VCaP (cell line): Measurements from ENCODE around the gene ABCF3.

Experiments
- H3K27ac ChIP-seq: fragments of 450-650 bp; 2 replicates; pipeline ENCODE4 v1.5.1; 2017
- TF ChIP-seq, protein P1 (sequence below): fragments of 450-650 bp; conservative IDR thresholded peaks from 2 replicates; pipeline ENCODE4 v1.5.1; 2017; ENCODE audit warnings: mild to moderate bottlenecking, moderate library complexity

The ABCF3 gene

DNA sequence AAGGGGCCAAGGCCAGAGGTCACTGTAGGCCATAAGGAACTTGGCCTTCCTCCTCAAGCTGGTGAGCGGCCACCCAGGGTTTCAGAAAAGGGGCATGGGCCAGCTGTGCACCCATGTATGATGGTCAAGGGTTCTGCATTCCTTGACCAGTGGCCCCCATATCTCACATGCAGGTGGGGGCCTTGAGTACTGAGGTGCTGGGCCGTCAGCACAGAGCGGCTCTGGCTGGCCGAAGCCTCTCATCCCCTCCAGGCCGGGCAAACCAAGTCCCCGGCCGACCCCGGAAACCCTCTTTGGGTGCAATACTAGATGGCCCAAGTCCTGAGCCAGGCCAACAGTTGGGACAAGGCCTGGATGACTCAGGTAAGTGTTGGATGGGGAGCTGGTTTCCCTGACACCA, 53.2 kb downstream of the ABCF3 start:
- TF ChIP-seq, protein P1, sequence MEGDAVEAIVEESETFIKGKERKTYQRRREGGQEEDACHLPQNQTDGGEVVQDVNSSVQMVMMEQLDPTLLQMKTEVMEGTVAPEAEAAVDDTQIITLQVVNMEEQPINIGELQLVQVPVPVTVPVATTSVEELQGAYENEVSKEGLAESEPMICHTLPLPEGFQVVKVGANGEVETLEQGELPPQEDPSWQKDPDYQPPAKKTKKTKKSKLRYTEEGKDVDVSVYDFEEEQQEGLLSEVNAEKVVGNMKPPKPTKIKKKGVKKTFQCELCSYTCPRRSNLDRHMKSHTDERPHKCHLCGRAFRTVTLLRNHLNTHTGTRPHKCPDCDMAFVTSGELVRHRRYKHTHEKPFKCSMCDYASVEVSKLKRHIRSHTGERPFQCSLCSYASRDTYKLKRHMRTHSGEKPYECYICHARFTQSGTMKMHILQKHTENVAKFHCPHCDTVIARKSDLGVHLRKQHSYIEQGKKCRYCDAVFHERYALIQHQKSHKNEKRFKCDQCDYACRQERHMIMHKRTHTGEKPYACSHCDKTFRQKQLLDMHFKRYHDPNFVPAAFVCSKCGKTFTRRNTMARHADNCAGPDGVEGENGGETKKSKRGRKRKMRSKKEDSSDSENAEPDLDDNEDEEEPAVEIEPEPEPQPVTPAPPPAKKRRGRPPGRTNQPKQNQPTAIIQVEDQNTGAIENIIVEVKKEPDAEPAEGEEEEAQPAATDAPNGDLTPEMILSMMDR: no peak
- no peak overlapping the region for H3K27ac ChIP-seq

DNA sequence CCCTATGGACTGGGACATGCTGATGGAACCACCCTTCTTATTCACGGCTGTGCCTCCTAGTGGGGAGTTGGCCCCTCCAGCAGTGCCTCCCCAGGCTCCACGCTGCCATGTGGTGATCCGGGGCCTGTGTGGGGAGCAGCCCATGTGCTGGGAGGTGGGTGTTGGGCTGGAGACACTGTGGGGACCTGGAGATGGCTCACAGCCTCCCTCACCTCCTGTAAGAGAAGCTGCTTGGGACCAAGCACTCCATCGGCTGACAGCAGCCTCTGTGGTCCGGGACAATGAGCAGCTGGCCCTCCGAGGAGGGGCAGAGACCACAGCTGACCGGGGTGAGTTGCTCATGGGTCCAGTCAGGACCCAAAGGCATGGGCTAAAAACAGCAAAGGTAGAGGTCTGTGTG, 53.7 kb downstream of the ABCF3 start:
- TF ChIP-seq, protein P1: no peak

DNA sequence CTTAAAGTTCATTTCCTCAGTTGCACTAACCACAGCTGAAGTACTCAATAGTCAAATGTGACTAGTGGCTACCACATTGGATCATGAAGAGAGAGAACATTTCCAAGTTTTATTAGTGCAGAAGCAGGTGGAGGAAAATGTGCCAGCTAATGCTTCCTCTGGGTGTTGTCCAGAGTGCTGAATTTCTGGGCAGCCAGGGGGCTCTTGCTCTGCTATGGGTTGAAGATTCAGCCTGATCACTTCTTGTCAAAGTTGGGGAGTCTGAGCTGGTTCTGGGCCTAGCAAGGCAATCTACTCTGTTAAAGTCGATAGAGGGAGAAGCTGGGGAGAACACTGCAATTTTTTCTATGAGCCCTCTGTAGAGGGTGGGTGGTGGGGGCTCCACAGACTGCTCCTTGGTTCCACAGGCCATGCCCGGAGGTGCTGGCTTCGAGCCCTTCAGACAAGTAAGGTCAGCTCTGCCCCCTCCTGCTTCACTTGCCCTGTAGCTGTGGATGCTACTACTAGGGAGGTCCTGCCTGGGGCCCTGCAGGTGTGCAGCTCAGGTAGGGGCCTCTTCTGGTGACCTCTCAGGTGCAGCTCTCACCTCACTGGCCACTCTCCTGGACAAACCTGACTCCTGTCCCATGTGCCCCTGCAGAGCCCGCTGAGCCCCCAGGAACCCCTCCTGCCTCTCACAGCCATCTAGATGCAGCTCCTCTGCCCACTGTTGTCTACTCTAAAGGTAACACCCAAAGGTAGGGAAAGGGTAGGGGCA, 54.6 kb downstream of the ABCF3 start:
- H3K27ac ChIP-seq: peak overlapping the region; percentile 64
- TF ChIP-seq, protein P1: no peak

More for the DNA sequence above, 53.7 kb downstream of the ABCF3 start:
- no peak overlapping the region for H3K27ac ChIP-seq

DNA sequence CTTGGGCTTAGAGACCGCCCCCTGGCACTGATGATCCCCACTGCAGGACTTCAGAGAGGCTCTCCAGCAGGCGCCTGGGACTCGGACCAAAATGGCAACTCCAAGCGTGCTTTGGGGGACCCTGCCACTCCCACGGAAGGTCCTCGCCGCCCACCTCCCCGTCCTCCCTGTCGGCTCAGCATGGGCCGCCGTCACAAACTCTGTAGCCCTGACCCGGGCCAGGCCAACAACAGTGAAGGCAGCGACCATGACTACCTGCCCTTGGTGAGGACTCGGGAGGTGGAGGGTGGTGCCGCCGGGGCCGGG, 55.1 kb downstream of the ABCF3 start:
- TF ChIP-seq, protein P1: no peak

DNA sequence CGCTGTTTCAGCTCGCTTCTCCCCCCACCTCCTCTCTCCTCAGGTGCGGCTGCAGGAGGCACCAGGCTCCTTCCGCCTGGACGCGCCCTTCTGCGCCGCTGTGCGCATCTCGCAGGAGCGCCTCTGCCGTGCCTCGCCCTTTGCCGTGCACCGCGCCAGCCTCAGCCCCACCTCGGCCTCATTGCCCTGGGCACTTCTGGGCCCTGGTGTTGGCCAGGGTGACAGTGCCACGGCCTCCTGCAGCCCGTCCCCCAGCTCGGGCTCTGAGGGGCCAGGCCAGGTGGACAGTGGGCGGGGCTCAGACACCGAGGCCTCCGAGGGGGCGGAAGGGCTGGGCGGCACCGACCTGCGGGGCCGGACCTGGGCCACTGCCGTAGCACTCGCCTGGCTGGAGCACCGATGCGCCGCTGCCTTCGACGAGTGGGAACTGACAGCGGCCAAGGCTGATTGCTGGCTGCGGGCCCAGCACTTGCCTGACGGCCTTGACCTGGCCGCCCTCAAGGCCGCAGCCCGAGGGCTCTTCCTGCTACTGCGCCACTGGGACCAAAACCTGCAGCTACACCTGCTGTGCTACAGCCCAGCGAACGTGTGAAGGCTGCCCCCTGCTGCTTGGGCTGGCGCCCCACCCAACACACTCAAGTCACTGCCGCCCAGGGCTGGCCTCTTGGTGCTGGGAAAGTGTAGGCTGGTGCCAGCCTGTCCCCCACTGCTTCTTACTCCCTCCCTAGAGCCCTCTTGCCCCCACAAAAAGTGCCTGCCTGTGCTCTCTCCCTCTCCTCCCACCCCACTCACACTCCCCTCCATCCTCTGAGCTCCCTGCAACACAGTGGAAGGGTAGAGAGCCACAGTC, 55.7 kb downstream of the ABCF3 start:
- H3K27ac ChIP-seq: peak overlapping the region; percentile 64
- TF ChIP-seq, protein P1: peak; percentile 83

More for the DNA sequence above, 55.1 kb downstream of the ABCF3 start:
- H3K27ac ChIP-seq: peak overlapping the region; percentile 64

DNA sequence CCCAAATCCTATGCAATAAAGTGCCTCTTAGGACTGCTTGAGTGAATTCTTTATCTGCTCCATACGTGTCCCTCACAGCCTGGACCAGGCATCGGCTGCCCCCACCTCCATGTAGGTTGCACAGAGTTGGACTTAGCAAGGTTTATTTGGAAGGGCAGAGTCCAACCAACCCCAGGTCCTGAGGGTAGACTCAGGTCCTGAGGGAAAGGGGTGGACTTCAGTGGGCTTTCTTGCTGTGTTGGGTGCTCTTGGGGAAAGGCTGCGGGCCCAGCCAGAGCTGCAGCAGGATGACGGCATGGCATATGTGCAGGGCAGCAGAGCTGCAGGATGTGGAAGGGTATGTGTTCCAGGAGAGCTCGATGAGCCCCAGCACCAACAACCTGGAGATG, 56.3 kb downstream of the ABCF3 start:
- TF ChIP-seq, protein P1: no peak
- peak overlapping the region; percentile 64 for H3K27ac ChIP-seq
